ENCODE results near the gene SKA1.

- TF ChIP-seq BHLHE40 (IDR thresholded peaks at IDR 0.05; ENCODE audit: borderline replicate concordance) = no peak
- TF ChIP-seq FOXK2 (IDR thresholded peaks at IDR 0.05) = no peak
- no peak for TF ChIP-seq FOXM1 (IDR thresholded peaks at IDR 0.05; ENCODE audit: borderline replicate concordance)
- no peak for TF ChIP-seq SUZ12 (IDR thresholded peaks at IDR 0.05)
- no peak for TF ChIP-seq PKNOX1 (IDR thresholded peaks at IDR 0.05)
- TF ChIP-seq ARNT (IDR thresholded peaks at IDR 0.05) = no peak
- TF ChIP-seq CTBP1 (IDR thresholded peaks at IDR 0.05; ENCODE audit: borderline replicate concordance) = no peak
- TF ChIP-seq NFRKB (IDR thresholded peaks at IDR 0.05) = no peak
- no peak for TF ChIP-seq HDGF (IDR thresholded peaks at IDR 0.05; ENCODE audit: borderline replicate concordance)
- no peak for TF ChIP-seq SP1 (IDR thresholded peaks at IDR 0.05)
- no peak for TF ChIP-seq ZNF384 (IDR thresholded peaks at IDR 0.05)
These were observed 560 bp upstream of the SKA1 start for GRCh38 chr18:50374220-50374752.
